ENCODE results near the gene ARMH3. TPM values are rescaled to one million over a fixed set of nuclear protein-coding genes. Genes with fewer than 3 reads are reported as not detected.

The ARMH3 gene
- polyA plus RNA-seq, 4 donors, result 14.1 to 21.7 (median 18.1) TPM

GRCh38 chr10:102072673-102073527, 16.9 kb upstream of the ARMH3 start:
- H3K9me3 ChIP-seq (ENCODE audit: control insufficient read depth in 2 of 2, insufficient read depth in 1 of 2, low read depth in 1 of 2, low read length in 1 of 2), result no peaks in the 10 kb centered on the region
- H3K4me1 ChIP-seq (ENCODE audit: control insufficient read depth in 3 of 3, insufficient read depth in 2 of 3, low read depth in 1 of 3, low read length in 2 of 3), result peaks cover 0 to 2% (median 0%) of the 10 kb centered on the region in 3 donors
- peak; percentile 84 for DNase-seq
- H3K4me3 ChIP-seq (ENCODE audit: low read depth in 1 of 3, low read length in 3 of 3), result no peak overlapping the region
- peaks cover 0 to 23% (median 0%) of the 10 kb centered on the region in 3 donors for H3K36me3 ChIP-seq (ENCODE audit: control insufficient read depth in 3 of 3, insufficient read depth in 2 of 3, low read depth in 1 of 3, low read length in 3 of 3)
- 73 to 82% (median 76%) methylated on average over 4 of the region's 4 CpGs for WGBS, 3 donors
- H3K27me3 ChIP-seq (ENCODE audit: control insufficient read depth in 3 of 3, insufficient read depth in 3 of 3, low read length in 3 of 3), result no peaks in the 10 kb centered on the region
- no peak overlapping the region for H3K27ac ChIP-seq (ENCODE audit: low read depth in 1 of 3, low read length in 2 of 3)
- no peak for FAIRE-seq

- no peaks in the 10 kb centered on the region for H3K9me3 ChIP-seq (ENCODE audit: control insufficient read depth in 2 of 2, insufficient read depth in 1 of 2, low read depth in 1 of 2, low read length in 1 of 2)
- H3K4me3 ChIP-seq (ENCODE audit: low read depth in 1 of 3, low read length in 3 of 3), result no peak overlapping the region
- DNase-seq (no peak), FAIRE-seq (no peak)
- H3K27me3 ChIP-seq (ENCODE audit: control insufficient read depth in 3 of 3, insufficient read depth in 3 of 3, low read length in 3 of 3), result no peaks in the 10 kb centered on the region
- H3K36me3 ChIP-seq (ENCODE audit: control insufficient read depth in 3 of 3, insufficient read depth in 2 of 3, low read depth in 1 of 3, low read length in 3 of 3), result peaks cover 0 to 44% (median 0%) of the 10 kb centered on the region in 3 donors
- H3K27ac ChIP-seq (ENCODE audit: low read depth in 1 of 3, low read length in 2 of 3), result no peak overlapping the region
- H3K4me1 ChIP-seq (ENCODE audit: control insufficient read depth in 3 of 3, insufficient read depth in 2 of 3, low read depth in 1 of 3, low read length in 2 of 3), result peaks cover 6 to 24% (median 8%) of the 10 kb centered on the region in 3 donors
Measured at GRCh38 chr10:102069071-102069470, 13.1 kb upstream of the ARMH3 start.

- no peak overlapping the region for H3K27ac ChIP-seq (ENCODE audit: low read depth in 1 of 3, low read length in 2 of 3)
- H3K4me1 ChIP-seq (ENCODE audit: control insufficient read depth in 3 of 3, insufficient read depth in 2 of 3, low read depth in 1 of 3, low read length in 2 of 3), result peaks cover 6 to 24% (median 8%) of the 10 kb centered on the region in 3 donors
- DNase-seq (peak in 1 of 2 donors; percentile 28), FAIRE-seq (no peak)
- no peak overlapping the region for H3K4me3 ChIP-seq (ENCODE audit: low read depth in 1 of 3, low read length in 3 of 3)
- H3K36me3 ChIP-seq (ENCODE audit: control insufficient read depth in 3 of 3, insufficient read depth in 2 of 3, low read depth in 1 of 3, low read length in 3 of 3), result peaks cover 0 to 44% (median 0%) of the 10 kb centered on the region in 3 donors
- no peaks in the 10 kb centered on the region for H3K9me3 ChIP-seq (ENCODE audit: control insufficient read depth in 2 of 2, insufficient read depth in 1 of 2, low read depth in 1 of 2, low read length in 1 of 2)
- WGBS, 3 donors, result 31 to 38% (median 33%) methylated on average over 1 of the region's 1 CpG
- no peaks in the 10 kb centered on the region for H3K27me3 ChIP-seq (ENCODE audit: control insufficient read depth in 3 of 3, insufficient read depth in 3 of 3, low read length in 3 of 3)
Measured at GRCh38 chr10:102068216-102068615, 12.2 kb upstream of the ARMH3 start.

GRCh38 chr10:102067091-102067916, 11.3 kb upstream of the ARMH3 start:
- Histone ChIP-seq H3K9me3 (ENCODE audit: control insufficient read depth in 2 of 2, insufficient read depth in 1 of 2, low read depth in 1 of 2, low read length in 1 of 2) (no peaks in the 10 kb centered on the region), H3K27me3 (ENCODE audit: control insufficient read depth in 3 of 3, insufficient read depth in 3 of 3, low read length in 3 of 3) (no peaks in the 10 kb centered on the region), H3K36me3 (ENCODE audit: control insufficient read depth in 3 of 3, insufficient read depth in 2 of 3, low read depth in 1 of 3, low read length in 3 of 3) (peaks cover 0 to 44% (median 0%) of the 10 kb centered on the region in 3 donors), H3K4me1 (ENCODE audit: control insufficient read depth in 3 of 3, insufficient read depth in 2 of 3, low read depth in 1 of 3, low read length in 2 of 3) (peaks cover 6 to 24% (median 8%) of the 10 kb centered on the region in 3 donors), H3K4me3 (ENCODE audit: low read depth in 1 of 3, low read length in 3 of 3) (peak overlapping the region in 1 of 3 donors; percentile 85), H3K27ac (ENCODE audit: low read depth in 1 of 3, low read length in 2 of 3) (no peak overlapping the region)
- 85 to 89% (median 88%) methylated on average over 18 of the region's 18 CpGs for WGBS, 3 donors
- DNase-seq, result no peak
- no peak for FAIRE-seq

GRCh38 chr10:102066399-102067088, 10.6 kb upstream of the ARMH3 start:
- peak in 1 of 2 donors; percentile 18 for DNase-seq
- WGBS, 3 donors, result 53 to 74% (median 59%) methylated on average over 16 of the region's 16 CpGs
- H3K4me3 ChIP-seq (ENCODE audit: low read depth in 1 of 3, low read length in 3 of 3), result peak overlapping the region; percentile 69 to 98 (median 85)
- H3K36me3 ChIP-seq (ENCODE audit: control insufficient read depth in 3 of 3, insufficient read depth in 2 of 3, low read depth in 1 of 3, low read length in 3 of 3), result peaks cover 0 to 41% (median 0%) of the 10 kb centered on the region in 3 donors
- no peaks in the 10 kb centered on the region for H3K27me3 ChIP-seq (ENCODE audit: control insufficient read depth in 3 of 3, insufficient read depth in 3 of 3, low read length in 3 of 3)
- no peaks in the 10 kb centered on the region for H3K9me3 ChIP-seq (ENCODE audit: control insufficient read depth in 2 of 2, insufficient read depth in 1 of 2, low read depth in 1 of 2, low read length in 1 of 2)
- H3K4me1 ChIP-seq (ENCODE audit: control insufficient read depth in 3 of 3, insufficient read depth in 2 of 3, low read depth in 1 of 3, low read length in 2 of 3), result peaks cover 6 to 24% (median 8%) of the 10 kb centered on the region in 3 donors
- FAIRE-seq, result no peak
- H3K27ac ChIP-seq (ENCODE audit: low read depth in 1 of 3, low read length in 2 of 3), result peak overlapping the region in 2 of 3 donors; percentile 59 to 94

GRCh38 chr10:102065561-102066398, 9.8 kb upstream of the ARMH3 start:
- Histone ChIP-seq H3K27me3 (ENCODE audit: control insufficient read depth in 3 of 3, insufficient read depth in 3 of 3, low read length in 3 of 3) (no peaks in the 10 kb centered on the region), H3K4me3 (ENCODE audit: low read depth in 1 of 3, low read length in 3 of 3) (peak overlapping the region; percentile 69 to 98 (median 85)), H3K36me3 (ENCODE audit: control insufficient read depth in 3 of 3, insufficient read depth in 2 of 3, low read depth in 1 of 3, low read length in 3 of 3) (peaks cover 0 to 41% (median 0%) of the 10 kb centered on the region in 3 donors), H3K27ac (ENCODE audit: low read depth in 1 of 3, low read length in 2 of 3) (peak overlapping the region; percentile 59 to 95 (median 94)), H3K9me3 (ENCODE audit: control insufficient read depth in 2 of 2, insufficient read depth in 1 of 2, low read depth in 1 of 2, low read length in 1 of 2) (no peaks in the 10 kb centered on the region), H3K4me1 (ENCODE audit: control insufficient read depth in 3 of 3, insufficient read depth in 2 of 3, low read depth in 1 of 3, low read length in 2 of 3) (peaks cover 6 to 24% (median 8%) of the 10 kb centered on the region in 3 donors)
- 6 to 9% (median 7%) methylated on average over 36 to 63 of the region's 63 CpGs for WGBS, 3 donors
- peak in 1 of 2 donors; percentile 37 for DNase-seq
- FAIRE-seq, result no peak

- peak within 1 kb of the TSS; percentile 69 to 98 (median 85) for H3K4me3 ChIP-seq (ENCODE audit: low read depth in 1 of 3, low read length in 3 of 3)
- H3K9me3 ChIP-seq (ENCODE audit: control insufficient read depth in 2 of 2, insufficient read depth in 1 of 2, low read depth in 1 of 2, low read length in 1 of 2), result no peaks in the 10 kb centered on the region
- peaks cover 6 to 24% (median 8%) of the 10 kb centered on the region in 3 donors for H3K4me1 ChIP-seq (ENCODE audit: control insufficient read depth in 3 of 3, insufficient read depth in 2 of 3, low read depth in 1 of 3, low read length in 2 of 3)
- peak within 1 kb of the TSS; percentile 89 to 95 (median 94) for H3K27ac ChIP-seq (ENCODE audit: low read depth in 1 of 3, low read length in 2 of 3)
- peaks cover 0 to 36% (median 0%) of the 10 kb centered on the region in 3 donors for H3K36me3 ChIP-seq (ENCODE audit: control insufficient read depth in 3 of 3, insufficient read depth in 2 of 3, low read depth in 1 of 3, low read length in 3 of 3)
- peak; percentile 95 to 97 for DNase-seq
- no peak for FAIRE-seq
- H3K27me3 ChIP-seq (ENCODE audit: control insufficient read depth in 3 of 3, insufficient read depth in 3 of 3, low read length in 3 of 3), result no peaks in the 10 kb centered on the region
- 1 to 2% (median 2%) methylated on average over 33 to 61 of the region's 61 CpGs for WGBS, 3 donors
Measured at GRCh38 chr10:102064868-102065560, 9.0 kb upstream of the ARMH3 start, which contains the start of gene HPS6. Gene HPS6, plus strand, starts transcription at chr10:102065349. Its CDS starts 126 bp downstream, at chr10:102065475.
